Subcutaneous adipose tissue (tissue), 4 donors: Measurements from ENCODE around the gene LRRK2. TPM values are rescaled to one million over a fixed set of nuclear protein-coding genes. Genes with fewer than 3 reads are reported as not detected.

Source experiments
- total RNA-seq, 4 donors: library from RNA; depleted of rRNA; stranded (reverse); fragments of >200 nt; gene quantifications; one replicate each; pipeline ENCODE4 v1.1.0, GENCODE V29; 2016
- TF ChIP-seq, protein P1 (sequence below): fragments of 450-650 bp; IDR thresholded peaks from one replicate; pipeline ENCODE4 v1.5.1; 2016; ENCODE audit warnings: low read depth, mild to moderate bottlenecking, control low read depth, antibody characterized with exemption, moderate library complexity

Gene LRRK2
- total RNA-seq, 4 donors from 2014 or later: 17.7 to 57.3 (median 31.0) TPM

- TF ChIP-seq, protein P1, sequence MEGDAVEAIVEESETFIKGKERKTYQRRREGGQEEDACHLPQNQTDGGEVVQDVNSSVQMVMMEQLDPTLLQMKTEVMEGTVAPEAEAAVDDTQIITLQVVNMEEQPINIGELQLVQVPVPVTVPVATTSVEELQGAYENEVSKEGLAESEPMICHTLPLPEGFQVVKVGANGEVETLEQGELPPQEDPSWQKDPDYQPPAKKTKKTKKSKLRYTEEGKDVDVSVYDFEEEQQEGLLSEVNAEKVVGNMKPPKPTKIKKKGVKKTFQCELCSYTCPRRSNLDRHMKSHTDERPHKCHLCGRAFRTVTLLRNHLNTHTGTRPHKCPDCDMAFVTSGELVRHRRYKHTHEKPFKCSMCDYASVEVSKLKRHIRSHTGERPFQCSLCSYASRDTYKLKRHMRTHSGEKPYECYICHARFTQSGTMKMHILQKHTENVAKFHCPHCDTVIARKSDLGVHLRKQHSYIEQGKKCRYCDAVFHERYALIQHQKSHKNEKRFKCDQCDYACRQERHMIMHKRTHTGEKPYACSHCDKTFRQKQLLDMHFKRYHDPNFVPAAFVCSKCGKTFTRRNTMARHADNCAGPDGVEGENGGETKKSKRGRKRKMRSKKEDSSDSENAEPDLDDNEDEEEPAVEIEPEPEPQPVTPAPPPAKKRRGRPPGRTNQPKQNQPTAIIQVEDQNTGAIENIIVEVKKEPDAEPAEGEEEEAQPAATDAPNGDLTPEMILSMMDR: no peak
These were observed 88.3 kb downstream of the LRRK2 start for GRCh38 chr12:40312982-40313576.

- TF ChIP-seq, protein P1: no peak
These were observed 89.1 kb downstream of the LRRK2 start for GRCh38 chr12:40313928-40314327.

GRCh38 chr12:40314927-40315326 lies 90.1 kb downstream of the LRRK2 start:
- TF ChIP-seq, protein P1: no peak

DNA sequence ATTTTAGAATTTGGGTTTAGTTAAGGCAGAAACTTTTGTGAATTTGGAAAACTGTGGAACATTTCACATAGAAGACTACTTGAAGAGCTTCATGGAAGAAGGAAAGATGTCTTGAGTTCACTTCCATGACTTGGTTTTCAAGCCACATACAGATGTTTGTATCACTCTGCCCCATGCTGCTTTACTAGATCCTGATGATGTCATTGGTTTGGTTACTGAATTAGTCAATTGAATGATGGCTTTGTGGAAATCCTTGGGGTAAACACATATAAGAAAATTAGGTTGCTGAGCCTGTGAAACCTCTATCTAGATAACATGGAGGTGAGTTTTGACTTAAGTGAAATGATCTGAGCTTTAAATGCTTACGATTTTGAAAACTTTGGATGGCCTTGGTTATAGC lies 90.6 kb downstream of the LRRK2 start:
- TF ChIP-seq, protein P1: no peak

DNA sequence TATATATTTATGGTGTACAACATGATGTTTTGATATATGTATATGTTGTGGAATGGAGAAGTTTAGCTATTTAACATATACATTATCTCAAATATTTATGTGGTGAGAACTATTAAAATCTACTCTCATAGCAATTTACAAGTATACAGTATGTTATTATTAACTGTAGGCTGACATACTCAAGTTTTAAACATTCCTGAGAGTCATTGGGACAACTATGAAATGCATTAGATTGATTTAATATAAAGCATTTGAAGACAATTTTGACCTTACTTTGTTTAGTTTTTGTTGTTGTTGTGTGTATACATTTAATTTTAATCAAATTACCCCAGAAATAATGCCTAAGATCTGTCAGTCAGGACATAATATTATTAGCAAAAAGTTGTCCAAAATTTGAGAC lies 99.5 kb downstream of the LRRK2 start:
- TF ChIP-seq, protein P1: no peak

GRCh38 chr12:40325349-40325960 lies 100.7 kb downstream of the LRRK2 start:
- TF ChIP-seq, protein P1: no peak

- TF ChIP-seq, protein P1: no peak
These were observed 102.7 kb downstream of the LRRK2 start for GRCh38 chr12:40327535-40327934.
